Measurements from ENCODE around the gene TRPM3.

DNA sequence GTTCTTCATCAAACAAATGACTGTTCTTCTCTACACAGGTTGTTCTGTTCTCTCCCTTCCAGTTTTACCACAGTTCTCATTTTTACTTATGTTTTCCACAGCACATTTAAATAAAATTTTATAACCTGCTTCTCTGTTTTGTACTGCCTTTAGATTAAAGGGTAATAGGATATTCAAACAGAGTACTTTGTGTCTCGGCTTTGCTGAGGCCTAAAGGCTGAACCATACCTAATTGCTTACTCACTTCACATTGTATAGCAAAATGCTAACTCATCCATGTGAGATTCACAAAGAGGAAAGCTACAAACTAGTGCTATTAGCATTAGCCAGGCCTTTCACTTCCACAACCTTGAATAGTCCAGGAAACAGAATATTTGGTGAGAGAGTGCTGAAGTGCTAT, 200.3 kb downstream of the TRPM3 start:
- TF ChIP-seq EZH2 (IDR thresholded peaks at IDR 0.05) (no peak), POLR2AphosphoS5 (IDR thresholded peaks at IDR 0.05; ENCODE audit: borderline replicate concordance, low read depth, low read length) (no peak)
